Testis (tissue), 3 donors: Measurements from ENCODE around the gene EDC4. TPM values are rescaled to one million over a fixed set of nuclear protein-coding genes. Genes with fewer than 3 reads are reported as not detected.
"Not testable (repeated sequence)": the region's sequence is repeated elsewhere in the genome, so short reads cannot be mapped to it uniquely, and the experiment has no call there.

Experiments
- DNase-seq: peaks from one replicate; pipeline ENCODE4 v3.0.0-alpha.2; 2019
- H3K27ac ChIP-seq, 2 donors: fragments of 200-600 bp; sonication (generic); one replicate each; pipeline ENCODE4 v1.5.1; 2019
- H3K27me3 ChIP-seq: fragments of 200-600 bp; sonication (generic); one replicate; pipeline ENCODE4 v1.5.1; 2019
- H3K36me3 ChIP-seq: fragments of 200-600 bp; sonication (generic); one replicate; pipeline ENCODE4 v1.5.1; 2017; ENCODE audit warnings: low read depth; ENCODE audit errors: missing control alignments
- H3K4me1 ChIP-seq: fragments of 200-600 bp; sonication (generic); one replicate; pipeline ENCODE4 v1.5.1; 2019
- H3K4me3 ChIP-seq, 2 donors: fragments of 200-600 bp; sonication (generic); one replicate each; pipeline ENCODE4 v1.5.1; 2017 to 2019
- H3K9me3 ChIP-seq: fragments of 200-600 bp; sonication (generic); one replicate; pipeline ENCODE4 v1.5.1; 2017
- POLR2A ChIP-seq: fragments of 450-650 bp; IDR thresholded peaks from one replicate; pipeline ENCODE4 v1.6.1; 2017; ENCODE audit warnings: antibody characterized with exemption, mild to moderate bottlenecking, moderate library complexity
- WGBS, 2 donors: methylation state at CpG; one replicate each; pipeline ENCODE4 v1.1.5; 2018; 5-methylcytosine and 5-hydroxymethylcytosine counted together
- intact Hi-C: fragments of 100-400 bp; cut with DNase I; formaldehyde crosslinking; loops from one replicate; pipeline ENCODE4 v1.15.1; 2023; ENCODE audit warnings: low total_unique reads
- polyA plus RNA-seq: library from polyadenylated mRNA; stranded (reverse); fragments of 350-450 nt; fragmentation: Illumina TruSeq; extraction: RNeasy Lipid Tissue Mini Kit (QIAGEN cat#74804); gene quantifications from one replicate; pipeline ENCODE4 v1.2.3, GENCODE V29; 2014; ENCODE audit warnings: low read depth, low replicate concordance; ENCODE audit not compliant: insufficient read depth
- total RNA-seq, 2 donors: library from RNA; depleted of rRNA; stranded (reverse); fragments of >200 nt; gene quantifications; one replicate each; pipeline ENCODE4 v1.2.3, GENCODE V29; 2016
- TF ChIP-seq, protein P1 (sequence below), 3 experiments: fragments of 450-650 bp in 2 of 3; fragments of 200-600 bp in 1 of 3; sonication (generic) in 1 of 3; IDR thresholded peaks; one replicate each; pipeline ENCODE4 v1.5.1; 2016 to 2019; ENCODE audit warnings: antibody characterized with exemption in 3 of 3, mild to moderate bottlenecking in 2 of 3, moderate library complexity in 1 of 3

EDC4 gene
- total and polyA plus RNA-seq, 3 donors from 2014 or later, result 96.7 to 107 (median 106) TPM

DNA sequence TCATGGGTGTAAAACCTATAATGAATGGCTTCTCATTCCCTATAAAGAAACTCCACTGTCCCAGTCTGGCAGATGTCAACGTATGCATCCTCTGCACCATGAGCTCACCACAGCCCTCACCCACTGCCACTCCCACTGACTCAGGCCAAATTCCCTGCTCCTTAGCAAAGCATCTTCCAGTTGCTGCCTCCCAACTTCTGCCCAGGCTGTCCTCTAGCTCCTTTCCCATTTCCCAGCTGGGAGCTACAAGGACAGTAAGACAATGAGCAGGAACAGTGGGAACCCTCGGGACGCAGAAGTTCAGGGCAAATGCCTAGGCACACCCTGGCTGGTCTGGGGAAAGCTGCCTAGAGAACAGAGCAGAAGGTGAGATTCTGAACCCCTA, 39.8 kb upstream of the EDC4 start:
- WGBS, 2 donors, result 0 to 1% methylated on average over 3 of the region's 3 CpGs
- Histone ChIP-seq H3K36me3 (no peaks in the 10 kb centered on the region), H3K27me3 (no peaks in the 10 kb centered on the region), H3K4me1 (peaks cover 4% of the 10 kb centered on the region), H3K27ac (peak overlapping the region; percentile 51 to 84), H3K9me3 (no peaks in the 10 kb centered on the region), H3K4me3 (peak overlapping the region; percentile 81 to 86)
- intact Hi-C loops, result no loop called here
- no peak for TF ChIP-seq POLR2A
- TF ChIP-seq, protein P1, sequence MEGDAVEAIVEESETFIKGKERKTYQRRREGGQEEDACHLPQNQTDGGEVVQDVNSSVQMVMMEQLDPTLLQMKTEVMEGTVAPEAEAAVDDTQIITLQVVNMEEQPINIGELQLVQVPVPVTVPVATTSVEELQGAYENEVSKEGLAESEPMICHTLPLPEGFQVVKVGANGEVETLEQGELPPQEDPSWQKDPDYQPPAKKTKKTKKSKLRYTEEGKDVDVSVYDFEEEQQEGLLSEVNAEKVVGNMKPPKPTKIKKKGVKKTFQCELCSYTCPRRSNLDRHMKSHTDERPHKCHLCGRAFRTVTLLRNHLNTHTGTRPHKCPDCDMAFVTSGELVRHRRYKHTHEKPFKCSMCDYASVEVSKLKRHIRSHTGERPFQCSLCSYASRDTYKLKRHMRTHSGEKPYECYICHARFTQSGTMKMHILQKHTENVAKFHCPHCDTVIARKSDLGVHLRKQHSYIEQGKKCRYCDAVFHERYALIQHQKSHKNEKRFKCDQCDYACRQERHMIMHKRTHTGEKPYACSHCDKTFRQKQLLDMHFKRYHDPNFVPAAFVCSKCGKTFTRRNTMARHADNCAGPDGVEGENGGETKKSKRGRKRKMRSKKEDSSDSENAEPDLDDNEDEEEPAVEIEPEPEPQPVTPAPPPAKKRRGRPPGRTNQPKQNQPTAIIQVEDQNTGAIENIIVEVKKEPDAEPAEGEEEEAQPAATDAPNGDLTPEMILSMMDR (IDR thresholded peaks at IDR 0.05), result no peak
- DNase-seq, result no peak

DNA sequence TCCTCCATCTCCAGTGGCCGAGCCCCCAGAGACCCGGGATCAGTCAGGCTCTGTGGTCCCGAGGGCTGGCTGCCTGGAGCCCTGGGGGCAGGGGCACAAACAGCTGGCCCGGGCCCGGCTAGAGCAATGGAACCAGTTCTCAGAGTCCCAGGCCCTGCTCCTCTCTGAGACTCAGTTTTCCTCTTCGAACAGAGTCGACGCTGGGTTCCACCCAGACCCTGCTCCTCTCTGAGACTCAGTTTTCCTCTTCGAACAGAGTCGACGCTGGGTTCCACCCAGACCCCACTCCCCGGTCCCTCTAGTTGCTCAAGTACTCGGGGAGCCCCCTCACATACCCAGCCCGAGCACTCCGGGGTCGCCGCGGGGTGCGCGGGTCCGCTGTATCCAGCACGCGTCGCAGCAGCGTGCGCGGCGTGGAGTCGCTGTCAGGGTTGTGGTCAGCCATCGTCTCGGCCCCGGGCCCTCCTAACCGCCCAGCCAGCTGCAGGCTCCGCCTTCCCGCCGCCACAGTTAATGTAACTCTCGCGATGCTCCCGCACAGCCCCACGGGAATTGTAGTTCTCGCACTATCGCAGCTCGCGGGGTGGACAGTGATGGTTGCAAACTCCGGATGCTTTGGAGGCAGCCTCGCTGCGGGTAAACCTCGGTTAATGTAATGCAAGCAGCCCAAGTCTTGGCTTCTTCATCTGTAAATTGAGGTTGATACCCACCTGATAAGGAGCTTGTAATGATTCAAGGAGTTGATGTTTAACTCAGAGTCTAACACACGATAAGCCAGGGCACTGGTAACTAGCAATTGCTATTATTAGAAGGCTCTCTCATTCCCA, 39.2 kb upstream of the EDC4 start:
- Histone ChIP-seq H3K4me3 (peak overlapping the region; percentile 81 to 86), H3K36me3 (no peaks in the 10 kb centered on the region), H3K27me3 (no peaks in the 10 kb centered on the region), H3K4me1 (peaks cover 4% of the 10 kb centered on the region), H3K27ac (peak overlapping the region; percentile 51 to 84), H3K9me3 (no peaks in the 10 kb centered on the region)
- intact Hi-C loops, result no loop called here
- TF ChIP-seq, protein P1 (IDR thresholded peaks at IDR 0.05), result no peak
- TF ChIP-seq POLR2A, result no peak
- 0% methylated on average over 10 to 49 of the region's 49 CpGs for WGBS, 2 donors
- peak; percentile 97 for DNase-seq

DNA sequence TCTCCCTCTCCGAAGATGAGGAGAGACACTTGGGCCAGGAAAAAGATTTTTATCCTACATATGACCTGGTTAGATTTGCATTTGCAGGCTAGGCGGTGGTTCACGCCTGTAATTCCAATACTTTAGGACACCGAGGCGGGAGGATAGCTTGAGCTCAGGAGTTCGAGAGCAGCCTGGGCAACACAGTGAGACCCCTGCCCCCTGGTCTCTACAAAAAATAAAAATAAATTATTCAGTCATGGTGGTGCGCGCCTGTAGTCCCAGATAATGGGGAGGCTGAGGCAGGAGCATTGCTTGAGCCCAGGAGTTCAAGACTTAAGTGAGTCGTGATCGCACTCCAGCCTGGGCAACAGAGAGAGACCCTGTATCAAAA, 38.6 kb upstream of the EDC4 start:
- no peaks in the 10 kb centered on the region for H3K9me3 ChIP-seq
- intact Hi-C loops, result no loop called here
- no peak for DNase-seq
- TF ChIP-seq POLR2A, result no peak
- TF ChIP-seq, protein P1 (IDR thresholded peaks at IDR 0.05), result no peak
- H3K27me3 ChIP-seq, result no peaks in the 10 kb centered on the region
- H3K4me1 ChIP-seq, result peaks cover 4% of the 10 kb centered on the region
- H3K27ac ChIP-seq, result peak overlapping the region in 1 of 2 donors; percentile 84
- 43 to 71% methylated on average over 10 of the region's 10 CpGs for WGBS, 2 donors
- peak overlapping the region; percentile 81 to 86 for H3K4me3 ChIP-seq
- H3K36me3 ChIP-seq, result no peaks in the 10 kb centered on the region

DNA sequence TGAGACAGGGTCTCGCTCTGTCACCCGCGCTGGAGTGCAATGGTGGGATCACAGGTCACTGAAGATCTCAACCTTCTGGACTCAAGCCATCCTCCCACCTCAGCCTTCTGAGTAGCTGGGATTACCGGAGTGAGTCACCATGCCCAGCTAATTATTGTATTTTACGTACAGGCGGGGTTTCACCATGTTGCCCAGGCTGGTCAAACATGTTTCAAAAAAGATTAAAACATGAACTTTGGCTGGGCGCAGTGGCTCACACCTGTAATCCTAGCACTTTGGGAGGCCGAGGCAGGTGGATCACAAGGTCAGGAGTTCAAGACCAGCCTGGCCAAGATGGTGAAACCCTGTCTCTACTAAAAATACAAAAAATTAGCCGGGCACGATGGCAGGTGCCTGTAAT, 35.7 kb upstream of the EDC4 start:
- H3K36me3 ChIP-seq, DNase-seq, H3K4me1 ChIP-seq, H3K4me3 ChIP-seq, H3K9me3 ChIP-seq, H3K27ac ChIP-seq, intact Hi-C loops, H3K27me3 ChIP-seq: not testable (repeated sequence)
- WGBS, 2 donors, result 95 to 98% methylated on average over 10 of the region's 10 CpGs

DNA sequence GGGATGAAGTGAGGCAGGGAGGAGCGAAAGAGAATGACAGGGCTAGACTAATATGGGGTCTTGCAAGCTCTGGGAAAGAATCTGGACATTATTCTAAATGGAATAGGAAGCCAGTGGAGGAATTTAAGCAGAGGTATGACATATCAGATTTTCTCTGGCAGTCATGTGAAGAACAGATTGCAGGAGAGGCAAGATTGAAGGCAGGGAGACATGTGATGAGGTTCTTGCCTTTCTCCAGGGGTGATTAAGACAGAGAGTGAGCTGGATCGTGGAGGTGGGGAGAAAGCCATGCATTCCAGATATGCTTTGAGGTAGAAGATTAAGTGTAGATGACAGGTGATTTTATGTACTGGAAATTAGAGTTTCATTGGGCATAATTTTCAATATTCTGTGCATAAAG, 35.0 kb upstream of the EDC4 start:
- WGBS, 2 donors, result 90 to 93% methylated on average over 2 of the region's 2 CpGs
- no peak for DNase-seq
- Histone ChIP-seq H3K9me3 (no peaks in the 10 kb centered on the region), H3K4me3 (no peak overlapping the region), H3K4me1 (peaks cover 4% of the 10 kb centered on the region), H3K27me3 (no peaks in the 10 kb centered on the region), H3K36me3 (no peaks in the 10 kb centered on the region), H3K27ac (no peak overlapping the region)
- intact Hi-C loops, result no loop called here
- TF ChIP-seq, protein P1 (IDR thresholded peaks at IDR 0.05), result no peak
- TF ChIP-seq POLR2A, result no peak
